Mesendoderm (in vitro differentiated cells): Measurements from ENCODE around the gene PCDHA10.
"Not testable (repeated sequence)": the region's sequence is repeated elsewhere in the genome, so short reads cannot be mapped to it uniquely, and the experiment has no call there.

Source experiments
- DNase-seq: peaks from one replicate; pipeline ENCODE4 v3.0.0; 2013
- H2AK5ac ChIP-seq: 2 replicates; pipeline ENCODE4 v1.6.1; 2013; ENCODE audit warnings: low read length, inconsistent platforms
- H2BK120ac ChIP-seq: 2 replicates; pipeline ENCODE4 v1.6.1; 2013; ENCODE audit warnings: low read depth, mild to moderate bottlenecking, low read length, moderate library complexity, mixed read lengths
- H2BK15ac ChIP-seq: replicated peaks from 2 replicates; pipeline ENCODE4 v1.6.1; 2013; ENCODE audit warnings: low read depth, mild to moderate bottlenecking, moderate library complexity
- H2BK5ac ChIP-seq: 2 replicates; pipeline ENCODE4 v1.6.1; 2013; ENCODE audit warnings: low read length, inconsistent platforms
- H3K18ac ChIP-seq: 2 replicates; pipeline ENCODE4 v1.6.1; 2013; ENCODE audit warnings: mild to moderate bottlenecking, low read length, mixed read lengths
- H3K23ac ChIP-seq: one replicate; pipeline ENCODE4 v1.6.1; 2013; ENCODE audit warnings: low read length
- H3K27ac ChIP-seq: 2 replicates; pipeline ENCODE4 v1.5.1; 2013; ENCODE audit warnings: low read depth, mild to moderate bottlenecking, inconsistent platforms, low read length, moderate library complexity
- H3K27me3 ChIP-seq: 2 replicates; pipeline ENCODE4 v1.6.1; 2013; ENCODE audit warnings: low read length, control low read depth, mild to moderate bottlenecking, inconsistent platforms; ENCODE audit not compliant: insufficient read depth, poor library complexity
- H3K36me3 ChIP-seq: 2 replicates; pipeline ENCODE4 v1.6.1; 2013; ENCODE audit warnings: low read length, inconsistent platforms; ENCODE audit not compliant: control insufficient read depth, insufficient read depth
- H3K4ac ChIP-seq: one replicate; pipeline ENCODE4 v1.6.1; 2013; ENCODE audit warnings: low read depth, mild to moderate bottlenecking, low read length, moderate library complexity
- H3K4me1 ChIP-seq: 2 replicates; pipeline ENCODE4 v1.6.1; 2013; ENCODE audit warnings: low read depth, low read length, inconsistent platforms; ENCODE audit not compliant: control insufficient read depth
- H3K4me2 ChIP-seq: 2 replicates; pipeline ENCODE4 v1.6.1; 2013; ENCODE audit warnings: low read length
- H3K4me3 ChIP-seq: 2 replicates; pipeline ENCODE4 v1.5.1; 2013; ENCODE audit warnings: mild to moderate bottlenecking, low read length
- H3K56ac ChIP-seq: one replicate; pipeline ENCODE4 v1.6.1; 2013; ENCODE audit warnings: low read length
- H3K79me1 ChIP-seq: 2 replicates; pipeline ENCODE4 v1.6.1; 2013; ENCODE audit warnings: low read length, inconsistent platforms
- H3K79me2 ChIP-seq: 2 replicates; pipeline ENCODE4 v1.6.1; 2013; ENCODE audit warnings: mild to moderate bottlenecking, low read length; ENCODE audit not compliant: control insufficient read depth, insufficient read depth
- H3K9ac ChIP-seq: 2 replicates; pipeline ENCODE4 v1.6.1; 2013; ENCODE audit warnings: low read length, inconsistent platforms
- H4K5ac ChIP-seq: one replicate; pipeline ENCODE4 v1.6.1; 2013; ENCODE audit warnings: low read length
- H4K8ac ChIP-seq: one replicate; pipeline ENCODE4 v1.6.1; 2013; ENCODE audit warnings: low read depth, mild to moderate bottlenecking, control low read depth, low read length, moderate library complexity
- WGBS: extraction: QIAGEN DNeasy Blood & Tissue Kit; methylation state at CpG from one replicate; pipeline ENCODE4 v1.1.7; 2013; ENCODE audit warnings: low lambda C conversion rate, missing lambda C conversion rate; ENCODE audit not compliant: insufficient coverage; ENCODE audit errors: extremely low coverage; 5-methylcytosine and 5-hydroxymethylcytosine counted together

The PCDHA10 gene

DNA sequence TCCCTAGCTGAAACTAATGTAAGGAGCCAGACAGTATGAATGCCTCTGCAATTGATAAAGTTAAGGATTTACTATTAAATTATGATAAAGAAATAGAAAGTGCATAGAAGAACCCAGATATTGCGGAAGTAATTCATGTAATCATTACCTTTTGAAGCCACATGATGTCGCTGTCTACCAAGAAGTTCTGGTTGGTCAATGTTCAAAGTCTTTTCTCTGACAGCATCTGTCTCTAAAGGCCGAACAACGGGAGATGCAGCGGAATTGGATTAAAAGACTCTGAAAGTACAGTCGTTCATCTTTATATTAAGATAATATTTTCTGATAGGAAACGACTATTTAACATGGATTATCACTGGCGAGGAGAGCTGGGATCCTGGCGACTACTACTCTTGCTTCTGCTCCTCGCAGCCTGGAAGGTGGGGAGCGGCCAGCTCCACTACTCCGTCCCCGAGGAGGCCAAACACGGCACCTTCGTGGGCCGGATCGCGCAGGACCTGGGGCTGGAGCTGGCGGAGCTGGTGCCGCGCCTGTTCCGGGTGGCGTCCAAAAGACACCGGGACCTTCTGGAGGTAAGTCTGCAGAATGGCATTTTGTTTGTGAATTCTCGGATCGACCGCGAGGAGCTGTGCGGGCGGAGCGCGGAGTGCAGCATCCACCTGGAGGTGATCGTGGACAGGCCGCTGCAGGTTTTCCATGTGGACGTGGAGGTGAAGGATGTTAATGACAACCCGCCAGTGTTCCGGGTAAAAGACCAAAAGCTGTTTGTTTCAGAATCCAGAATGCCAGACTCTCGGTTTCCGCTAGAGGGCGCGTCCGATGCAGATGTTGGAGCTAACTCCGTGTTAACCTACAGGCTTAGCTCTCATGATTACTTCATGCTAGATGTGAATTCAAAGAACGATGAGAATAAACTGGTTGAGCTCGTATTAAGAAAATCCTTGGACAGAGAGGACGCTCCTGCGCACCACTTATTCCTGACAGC, 14.4 kb upstream of the PCDHA10 start, which contains the start of gene PCDHA8:
Gene PCDHA8, plus strand, starts transcription at position 210 of the 985 bp plus-strand sequence. Its CDS starts 135 bp downstream, at position 345.
- Histone ChIP-seq H2BK120ac (no peak within 1 kb of the TSS), H2BK5ac (no peak within 1 kb of the TSS), H3K18ac (no peak within 1 kb of the TSS), H3K9ac (no peak within 1 kb of the TSS), H3K4me3 (no peak within 1 kb of the TSS), H3K79me1 (no peaks in the 10 kb centered on the region), H3K4ac (no peak within 1 kb of the TSS), H4K5ac (no peak within 1 kb of the TSS), H2BK15ac (no peak within 1 kb of the TSS), H3K36me3 (no peaks in the 10 kb centered on the region), H3K79me2 (no peaks in the 10 kb centered on the region), H3K56ac (no peak within 1 kb of the TSS), H3K27ac (no peak within 1 kb of the TSS), H4K8ac (no peak within 1 kb of the TSS), H3K4me2 (no peak within 1 kb of the TSS), H3K23ac (no peak within 1 kb of the TSS), H3K4me1 (no peaks in the 10 kb centered on the region), H3K27me3 (no peaks in the 10 kb centered on the region), H2AK5ac (no peak within 1 kb of the TSS)
- no CpG with 5 or more reads among the region's 47 CpGs for WGBS
- peak; percentile 77 for DNase-seq

DNA sequence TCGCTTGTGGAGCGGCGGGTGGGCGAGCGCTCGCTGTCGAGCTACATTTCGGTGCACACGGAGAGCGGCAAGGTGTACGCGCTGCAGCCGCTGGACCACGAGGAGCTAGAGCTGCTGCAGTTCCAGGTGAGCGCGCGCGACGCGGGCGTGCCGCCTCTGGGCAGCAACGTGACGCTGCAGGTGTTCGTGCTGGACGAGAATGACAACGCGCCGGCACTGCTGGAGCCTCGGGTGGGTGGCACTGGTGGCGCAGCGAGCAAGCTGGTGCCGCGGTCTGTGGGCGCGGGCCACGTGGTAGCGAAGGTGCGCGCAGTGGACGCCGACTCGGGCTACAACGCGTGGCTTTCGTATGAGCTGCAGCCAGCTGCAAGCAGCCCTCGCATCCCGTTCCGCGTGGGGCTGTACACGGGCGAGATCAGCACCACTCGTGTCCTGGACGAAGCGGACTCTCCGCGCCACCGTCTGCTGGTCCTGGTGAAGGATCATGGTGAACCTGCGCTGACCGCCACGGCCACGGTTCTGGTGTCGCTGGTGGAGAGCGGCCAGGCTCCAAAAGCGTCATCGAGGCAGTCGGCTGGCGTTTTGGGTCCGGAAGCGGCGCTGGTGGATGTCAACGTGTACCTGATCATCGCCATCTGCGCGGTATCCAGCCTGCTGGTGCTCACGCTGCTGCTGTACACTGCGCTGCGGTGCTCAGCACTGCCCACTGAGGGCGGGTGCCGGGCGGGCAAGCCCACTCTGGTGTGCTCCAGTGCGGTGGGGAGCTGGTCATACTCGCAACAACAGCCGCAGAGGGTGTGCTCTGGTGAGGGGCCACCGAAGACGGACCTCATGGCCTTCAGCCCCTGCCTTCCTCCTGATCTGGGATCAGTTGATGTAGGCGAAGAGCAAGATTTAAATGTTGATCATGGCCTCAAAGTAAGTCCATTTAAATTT, 12.6 kb upstream of the PCDHA10 start:
- no peak overlapping the region for H2BK15ac ChIP-seq
- no peak overlapping the region for H2BK5ac ChIP-seq
- H3K56ac ChIP-seq, result no peak overlapping the region
- WGBS, result no CpG with 5 or more reads among the region's 87 CpGs
- H3K9ac ChIP-seq, result no peak overlapping the region
- H3K23ac ChIP-seq, result no peak overlapping the region
- no peak for DNase-seq
- no peak overlapping the region for H4K8ac ChIP-seq
- H3K4me2 ChIP-seq, result no peak overlapping the region
- no peak overlapping the region for H2AK5ac ChIP-seq
- H4K5ac ChIP-seq, result no peak overlapping the region
- H3K18ac ChIP-seq, result no peak overlapping the region
- H3K4me1 ChIP-seq, result no peaks in the 10 kb centered on the region
- H3K27me3 ChIP-seq, result no peaks in the 10 kb centered on the region
- H3K4me3 ChIP-seq, result no peak overlapping the region
- no peaks in the 10 kb centered on the region for H3K36me3 ChIP-seq
- H3K79me2 ChIP-seq, result no peaks in the 10 kb centered on the region
- H2BK120ac ChIP-seq, result no peak overlapping the region
- H3K79me1 ChIP-seq, result no peaks in the 10 kb centered on the region
- no peak overlapping the region for H3K4ac ChIP-seq
- H3K27ac ChIP-seq, result no peak overlapping the region

DNA sequence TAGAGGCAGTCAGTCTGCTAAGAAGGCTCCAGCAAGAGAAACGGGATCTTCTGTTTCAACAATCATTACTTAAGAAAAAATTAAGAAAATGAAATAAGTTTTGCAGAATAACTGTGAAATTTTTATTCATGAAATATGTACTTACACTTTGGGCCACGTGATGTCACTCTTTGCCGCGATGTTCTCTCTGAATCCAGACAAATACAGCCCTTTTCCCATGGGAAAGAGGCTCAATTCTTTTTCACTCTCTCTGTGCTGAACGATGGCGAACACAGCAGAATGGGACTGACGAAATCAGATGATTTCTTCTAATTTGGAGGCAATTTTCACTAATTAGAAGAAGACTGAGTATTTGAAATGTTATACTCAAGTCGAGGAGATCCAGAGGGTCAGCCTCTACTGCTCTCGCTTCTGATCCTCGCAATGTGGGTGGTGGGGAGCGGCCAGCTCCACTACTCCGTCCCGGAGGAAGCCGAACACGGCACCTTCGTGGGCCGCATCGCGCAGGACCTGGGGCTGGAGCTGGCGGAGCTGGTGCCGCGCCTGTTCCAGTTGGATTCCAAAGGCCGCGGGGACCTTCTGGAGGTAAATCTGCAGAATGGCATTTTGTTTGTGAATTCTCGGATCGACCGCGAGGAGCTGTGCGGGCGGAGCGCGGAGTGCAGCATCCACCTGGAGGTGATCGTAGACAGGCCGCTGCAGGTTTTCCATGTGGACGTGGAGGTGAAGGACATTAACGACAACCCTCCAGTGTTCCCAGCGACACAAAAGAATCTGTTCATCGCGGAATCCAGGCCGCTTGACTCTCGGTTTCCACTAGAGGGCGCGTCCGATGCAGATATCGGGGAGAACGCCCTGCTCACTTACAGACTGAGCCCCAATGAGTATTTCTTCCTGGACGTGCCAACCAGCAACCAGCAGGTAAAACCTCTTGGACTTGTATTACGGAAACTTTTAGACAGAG, 7.3 kb upstream of the PCDHA10 start, which contains the start of gene PCDHA9:
Gene PCDHA9, plus strand, starts transcription at position 244 of the 964 bp plus-strand sequence. Its CDS starts 114 bp downstream, at position 358.
- no CpG with 5 or more reads among the region's 48 CpGs for WGBS
- not testable (repeated sequence) for H3K27ac ChIP-seq, H3K79me2 ChIP-seq, H3K4me2 ChIP-seq, DNase-seq, H4K5ac ChIP-seq, H3K27me3 ChIP-seq, H2BK5ac ChIP-seq, H2AK5ac ChIP-seq, H3K4me3 ChIP-seq, H3K23ac ChIP-seq, H2BK120ac ChIP-seq, H3K79me1 ChIP-seq, H3K9ac ChIP-seq, H2BK15ac ChIP-seq, H3K18ac ChIP-seq, H3K4ac ChIP-seq, H3K4me1 ChIP-seq, H3K56ac ChIP-seq, H4K8ac ChIP-seq, H3K36me3 ChIP-seq

DNA sequence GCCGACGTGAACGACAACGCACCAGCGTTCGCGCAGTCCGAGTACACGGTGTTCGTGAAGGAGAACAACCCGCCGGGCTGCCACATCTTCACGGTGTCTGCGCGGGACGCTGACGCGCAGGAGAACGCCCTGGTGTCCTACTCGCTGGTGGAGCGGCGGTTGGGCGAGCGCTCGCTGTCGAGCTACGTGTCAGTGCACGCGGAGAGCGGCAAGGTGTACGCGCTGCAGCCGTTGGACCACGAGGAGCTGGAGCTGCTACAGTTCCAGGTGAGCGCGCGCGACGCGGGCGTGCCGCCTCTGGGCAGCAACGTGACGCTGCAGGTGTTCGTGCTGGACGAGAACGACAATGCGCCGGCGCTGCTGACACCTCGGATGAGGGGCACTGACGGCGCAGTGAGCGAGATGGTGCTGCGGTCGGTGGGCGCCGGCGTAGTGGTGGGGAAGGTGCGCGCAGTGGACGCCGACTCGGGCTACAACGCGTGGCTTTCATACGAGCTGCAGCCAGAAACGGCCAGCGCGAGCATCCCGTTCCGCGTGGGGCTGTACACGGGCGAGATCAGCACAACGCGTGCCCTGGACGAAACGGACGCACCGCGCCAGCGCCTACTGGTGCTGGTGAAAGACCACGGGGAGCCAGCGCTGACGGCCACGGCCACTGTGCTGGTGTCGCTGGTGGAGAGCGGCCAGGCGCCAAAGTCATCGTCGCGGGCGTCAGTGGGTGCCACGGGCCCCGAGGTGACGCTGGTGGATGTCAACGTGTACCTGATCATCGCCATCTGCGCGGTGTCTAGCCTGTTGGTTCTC, 5.7 kb upstream of the PCDHA10 start:
- H3K4ac ChIP-seq, H3K27ac ChIP-seq, H3K56ac ChIP-seq, H3K79me1 ChIP-seq, H3K4me1 ChIP-seq, H3K4me2 ChIP-seq, H2AK5ac ChIP-seq, H3K27me3 ChIP-seq, H3K79me2 ChIP-seq, H2BK120ac ChIP-seq, H3K36me3 ChIP-seq, H3K18ac ChIP-seq, H2BK15ac ChIP-seq, H2BK5ac ChIP-seq, H3K4me3 ChIP-seq, H3K9ac ChIP-seq, H3K23ac ChIP-seq, H4K8ac ChIP-seq, DNase-seq, H4K5ac ChIP-seq: not testable (repeated sequence)
- no CpG with 5 or more reads among the region's 101 CpGs for WGBS
